IMR-90 (cell line): ENCODE data around the gene CHD2.

Source experiments
- CTCF ChIP-seq: conservative IDR thresholded peaks from 2 replicates; pipeline ENCODE4 v1.5.1; 2012; ENCODE audit warnings: mild to moderate bottlenecking, low read depth, low read length, improper control_type of control experiment
- RAD21 ChIP-seq: IDR thresholded peaks from 2 replicates; pipeline ENCODE4 v1.6.1; 2012; ENCODE audit warnings: low read length, improper control_type of control experiment

DNA sequence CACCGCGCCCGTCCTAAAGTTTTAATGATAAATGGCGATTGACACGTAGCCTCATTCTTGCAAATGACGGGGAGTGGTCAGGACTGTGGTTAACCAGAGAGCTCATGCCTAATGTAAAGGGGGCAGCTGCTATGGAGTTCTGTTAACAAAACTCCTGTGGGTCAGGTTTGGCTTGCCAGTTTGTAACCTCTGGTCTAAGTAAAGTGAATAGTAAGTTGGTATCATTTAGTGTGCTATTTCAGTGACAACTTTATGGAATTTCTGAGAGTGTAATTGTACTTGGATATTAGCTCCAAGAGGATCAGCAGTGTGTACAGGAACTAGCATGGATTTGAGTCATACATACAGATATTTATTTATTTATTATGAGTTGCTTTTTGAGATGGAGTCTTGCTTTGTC is 101.0 kb downstream of the CHD2 start:
- TF ChIP-seq CTCF (no peak), RAD21 (no peak)
